A673 (cell line): ENCODE measurements around the gene FAM3B. TPM values are rescaled to one million over a fixed set of nuclear protein-coding genes. Genes with fewer than 3 reads are reported as not detected.

Experiments used
- BruUV-seq: library from RNA; stranded (reverse); fragments of 400-500 nt; replicated peaks from 2 replicates; lab custom pipeline; 2021; lab: Mats Ljungman, UMichigan
- CTCF ChIA-PET: fragments of 300-600 bp; sonication (Branson Sonifier 250); formaldehyde crosslinking; loops from one replicate; lab custom pipeline; 2022; ENCODE audit warnings: antibody characterized with exemption; lab: Charles Lee
- POLR2A ChIA-PET: fragments of 300-600 bp; sonication (Branson Sonifier 250); formaldehyde crosslinking; loops from one replicate; lab custom pipeline; 2022; ENCODE audit warnings: antibody characterized with exemption; ENCODE audit not compliant: low non-redundant PET; lab: Charles Lee
- DNase-seq: peaks from one replicate; pipeline ENCODE4 v3.0.0-alpha.2; 2015; ENCODE audit warnings: low spot score
- H3K27ac ChIP-seq: fragments of 200-600 bp; sonication (generic); 2 replicates; pipeline ENCODE4 v1.5.1; 2016; ENCODE audit warnings: mixed run types, low read depth, mild to moderate bottlenecking, mixed read lengths, antibody characterized with exemption, low read length; ENCODE audit not compliant: poor library complexity, severe bottlenecking
- H3K27me3 ChIP-seq: fragments of 200-600 bp; sonication (generic); replicated peaks from 2 replicates; pipeline ENCODE4 v1.6.1; 2017; ENCODE audit warnings: mixed run types, low read depth, mild to moderate bottlenecking, mixed read lengths, antibody characterized with exemption, low read length; ENCODE audit not compliant: insufficient read depth, poor library complexity
- H3K36me3 ChIP-seq: fragments of 200-600 bp; sonication (generic); 2 replicates; pipeline ENCODE4 v1.6.1; 2016; ENCODE audit warnings: mixed run types, mild to moderate bottlenecking, mixed read lengths, antibody characterized with exemption, low read length; ENCODE audit not compliant: insufficient read depth, poor library complexity, severe bottlenecking
- H3K4me1 ChIP-seq: fragments of 200-600 bp; sonication (generic); 2 replicates; pipeline ENCODE4 v1.6.1; 2017; ENCODE audit warnings: mixed run types, mild to moderate bottlenecking, mixed read lengths, antibody characterized with exemption, low read length; ENCODE audit not compliant: insufficient read depth, poor library complexity, severe bottlenecking
- H3K4me3 ChIP-seq: fragments of 200-600 bp; sonication (generic); 2 replicates; pipeline ENCODE4 v1.5.1; 2016; ENCODE audit warnings: low read depth, mixed run types, mild to moderate bottlenecking, mixed read lengths, low read length; ENCODE audit not compliant: poor library complexity, severe bottlenecking
- H3K9me3 ChIP-seq: fragments of 200-600 bp; sonication (generic); 2 replicates; pipeline ENCODE4 v1.6.1; 2016; ENCODE audit warnings: mixed run types, low read depth, mild to moderate bottlenecking, mixed read lengths, antibody characterized with exemption, low read length; ENCODE audit not compliant: poor library complexity, severe bottlenecking
- EZH2 ChIP-seq: fragments of 200-600 bp; sonication (generic); IDR thresholded peaks from 2 replicates; pipeline ENCODE4 v1.6.1; 2017; ENCODE audit warnings: borderline replicate concordance, low read depth, mild to moderate bottlenecking, mixed read lengths, antibody characterized with exemption, low read length; ENCODE audit not compliant: poor library complexity, severe bottlenecking
- intact Hi-C: fragments of 100-400 bp; cut with micrococcal nuclease; formaldehyde crosslinking; loops from one replicate; pipeline ENCODE4 v1.10.0; 2022; ENCODE audit not compliant: unreplicated experiment
- total RNA-seq: library from RNA; stranded (reverse); gene quantifications from 2 replicates; pipeline ENCODE4 v1.2.3, GENCODE V29; 2021
- TF ChIP-seq, protein P1 (sequence below): fragments of 300-800, 200-600 bp; sonication (generic); conservative IDR thresholded peaks from 2 replicates; pipeline ENCODE4 v1.5.1; 2017; ENCODE audit warnings: low read depth, mild to moderate bottlenecking, antibody characterized with exemption, low read length, moderate library complexity, mixed read lengths

The FAM3B gene
- total RNA-seq, 1 experiment from 2014 or later, result not detected

DNA sequence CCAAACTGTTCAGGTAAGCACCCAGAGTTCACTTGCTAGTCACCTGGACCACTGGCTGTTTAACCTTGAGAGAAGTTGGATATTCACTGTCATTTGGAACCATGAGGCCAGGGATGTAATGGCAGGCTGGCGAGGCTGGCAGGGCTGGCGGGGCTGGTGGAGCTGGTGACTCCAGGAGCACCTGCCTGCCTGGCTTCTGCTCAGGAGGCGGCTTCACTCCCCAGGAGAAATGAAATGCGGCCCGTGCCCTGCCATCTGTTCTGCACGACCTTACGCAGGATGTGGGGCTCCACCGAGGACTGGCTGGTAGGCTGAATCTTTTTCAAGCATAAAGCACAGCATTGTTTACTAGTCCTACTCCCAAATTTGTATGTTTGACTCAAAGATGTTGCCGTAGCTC lies 86.7 kb downstream of the FAM3B start:
- Histone ChIP-seq H3K4me3 (no peak overlapping the region), H3K27me3 (no peaks in the 10 kb centered on the region), H3K9me3 (no peaks in the 10 kb centered on the region), H3K4me1 (no peaks in the 10 kb centered on the region), H3K36me3 (no peaks in the 10 kb centered on the region), H3K27ac (no peak overlapping the region)
- POLR2A ChIA-PET, result no interaction called here
- BruUV-seq, result no TSS peak
- intact Hi-C loops, result no loop called here
- TF ChIP-seq, protein P1, sequence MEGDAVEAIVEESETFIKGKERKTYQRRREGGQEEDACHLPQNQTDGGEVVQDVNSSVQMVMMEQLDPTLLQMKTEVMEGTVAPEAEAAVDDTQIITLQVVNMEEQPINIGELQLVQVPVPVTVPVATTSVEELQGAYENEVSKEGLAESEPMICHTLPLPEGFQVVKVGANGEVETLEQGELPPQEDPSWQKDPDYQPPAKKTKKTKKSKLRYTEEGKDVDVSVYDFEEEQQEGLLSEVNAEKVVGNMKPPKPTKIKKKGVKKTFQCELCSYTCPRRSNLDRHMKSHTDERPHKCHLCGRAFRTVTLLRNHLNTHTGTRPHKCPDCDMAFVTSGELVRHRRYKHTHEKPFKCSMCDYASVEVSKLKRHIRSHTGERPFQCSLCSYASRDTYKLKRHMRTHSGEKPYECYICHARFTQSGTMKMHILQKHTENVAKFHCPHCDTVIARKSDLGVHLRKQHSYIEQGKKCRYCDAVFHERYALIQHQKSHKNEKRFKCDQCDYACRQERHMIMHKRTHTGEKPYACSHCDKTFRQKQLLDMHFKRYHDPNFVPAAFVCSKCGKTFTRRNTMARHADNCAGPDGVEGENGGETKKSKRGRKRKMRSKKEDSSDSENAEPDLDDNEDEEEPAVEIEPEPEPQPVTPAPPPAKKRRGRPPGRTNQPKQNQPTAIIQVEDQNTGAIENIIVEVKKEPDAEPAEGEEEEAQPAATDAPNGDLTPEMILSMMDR, result no peak
- no peak for TF ChIP-seq EZH2
- CTCF ChIA-PET, result no interaction called here
- no peak for DNase-seq

DNA sequence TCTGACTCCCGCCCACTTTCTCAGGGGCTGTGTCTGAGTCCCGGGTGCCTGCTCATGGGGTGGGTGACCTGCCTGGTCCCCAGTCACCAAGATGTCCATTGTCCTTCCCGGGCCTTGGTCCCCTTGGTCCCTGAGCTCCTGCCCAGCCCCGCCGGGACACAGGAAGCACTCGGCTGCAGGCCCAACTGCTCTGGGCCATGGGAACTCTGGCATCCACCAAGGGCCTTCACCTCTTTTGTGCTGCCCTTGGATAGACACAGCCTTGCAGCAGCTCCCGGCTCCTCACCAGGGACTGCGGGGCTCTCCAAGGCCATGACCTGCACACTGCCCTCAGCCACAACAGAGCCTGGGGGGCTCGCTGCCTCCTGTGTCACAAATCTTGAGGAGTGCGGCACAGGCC lies 87.4 kb downstream of the FAM3B start:
- POLR2A ChIA-PET, result no interaction called here
- Histone ChIP-seq H3K4me3 (no peak overlapping the region), H3K27me3 (no peaks in the 10 kb centered on the region), H3K27ac (no peak overlapping the region), H3K4me1 (no peaks in the 10 kb centered on the region), H3K9me3 (no peaks in the 10 kb centered on the region), H3K36me3 (no peaks in the 10 kb centered on the region)
- no TSS peak for BruUV-seq
- no peak for DNase-seq
- no peak for TF ChIP-seq EZH2
- CTCF ChIA-PET, result no interaction called here
- intact Hi-C loops, result no loop called here

DNA sequence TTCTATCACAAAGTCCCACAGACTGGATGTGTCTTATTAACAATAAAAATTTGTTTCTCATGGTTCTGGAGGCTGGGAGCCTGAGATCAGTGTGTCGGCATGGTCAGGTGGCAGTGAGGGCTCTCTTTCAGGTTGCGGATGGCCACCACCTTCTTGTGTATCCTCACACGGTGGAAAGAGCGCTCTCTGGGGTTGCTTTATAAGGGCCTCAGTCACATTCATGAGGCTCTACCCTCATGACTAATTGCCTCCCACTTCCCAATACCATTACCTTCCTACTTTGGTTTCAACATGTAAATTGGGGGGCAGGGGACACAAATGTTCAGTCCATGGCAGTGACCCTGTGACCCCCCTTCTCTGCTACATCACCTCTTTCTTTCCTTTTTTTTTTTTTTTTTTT lies 88.7 kb downstream of the FAM3B start:
- TF ChIP-seq, protein P1, result no peak
- no peak for TF ChIP-seq EZH2
- Histone ChIP-seq H3K27me3 (no peaks in the 10 kb centered on the region), H3K4me3 (no peak overlapping the region), H3K36me3 (no peaks in the 10 kb centered on the region), H3K27ac (no peak overlapping the region), H3K9me3 (no peaks in the 10 kb centered on the region), H3K4me1 (no peaks in the 10 kb centered on the region)
- ChIA-PET CTCF (no interaction called here), POLR2A (no interaction called here)
- intact Hi-C loops, result no loop called here
- no TSS peak for BruUV-seq
- no peak for DNase-seq

DNA sequence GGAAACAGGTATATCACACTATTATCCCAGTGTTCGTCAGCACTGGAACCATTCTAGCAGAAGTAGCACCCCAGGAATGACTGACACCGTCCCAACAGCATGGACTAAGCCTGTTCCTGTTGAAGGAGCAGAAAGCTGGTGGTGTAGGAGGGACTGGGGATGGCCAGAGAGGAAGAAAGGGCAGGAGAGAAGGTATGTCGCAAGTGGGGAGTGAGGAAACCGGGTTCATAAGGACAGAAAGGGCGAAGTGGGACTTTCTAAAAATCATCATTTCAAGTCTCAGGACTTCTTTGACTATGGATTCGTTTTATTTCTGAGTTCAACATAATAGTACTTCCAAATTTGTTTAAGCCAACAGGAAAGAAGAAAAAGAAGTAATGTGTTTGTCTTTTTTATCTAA lies 89.7 kb downstream of the FAM3B start:
- ChIA-PET CTCF (no interaction called here), POLR2A (no interaction called here)
- no TSS peak for BruUV-seq
- Histone ChIP-seq H3K4me1 (no peaks in the 10 kb centered on the region), H3K36me3 (no peaks in the 10 kb centered on the region), H3K27ac (no peak overlapping the region), H3K4me3 (no peak overlapping the region), H3K27me3 (no peaks in the 10 kb centered on the region), H3K9me3 (no peaks in the 10 kb centered on the region)
- TF ChIP-seq EZH2, result no peak
- TF ChIP-seq, protein P1, result no peak
- no peak for DNase-seq
- intact Hi-C loops, result no loop called here
